ENCODE data around the gene ZNF644.

The ZNF644 gene

DNA sequence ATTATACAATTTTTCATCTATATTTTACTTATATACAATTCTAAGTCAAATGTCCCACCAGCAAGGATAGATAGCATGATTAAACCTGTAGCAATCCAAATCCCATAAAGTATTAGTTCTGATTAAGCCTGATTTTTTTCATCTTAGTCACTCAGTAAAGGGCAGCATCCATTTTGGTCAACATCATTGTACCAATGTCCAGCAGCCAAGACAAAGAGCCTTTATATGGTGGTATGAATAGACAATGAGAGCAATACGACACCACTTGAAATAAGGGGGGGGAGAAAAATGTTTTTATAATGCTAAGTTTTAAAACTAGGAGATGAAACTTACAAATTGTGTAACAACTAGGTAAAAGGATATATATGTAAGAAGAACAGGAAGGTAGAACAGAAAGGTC is 7.4 kb downstream of the ZNF644 start:
- Histone ChIP-seq H3K4me3 (no peak overlapping the region), H3K27ac (no peak overlapping the region)
- TF ChIP-seq, protein P1, sequence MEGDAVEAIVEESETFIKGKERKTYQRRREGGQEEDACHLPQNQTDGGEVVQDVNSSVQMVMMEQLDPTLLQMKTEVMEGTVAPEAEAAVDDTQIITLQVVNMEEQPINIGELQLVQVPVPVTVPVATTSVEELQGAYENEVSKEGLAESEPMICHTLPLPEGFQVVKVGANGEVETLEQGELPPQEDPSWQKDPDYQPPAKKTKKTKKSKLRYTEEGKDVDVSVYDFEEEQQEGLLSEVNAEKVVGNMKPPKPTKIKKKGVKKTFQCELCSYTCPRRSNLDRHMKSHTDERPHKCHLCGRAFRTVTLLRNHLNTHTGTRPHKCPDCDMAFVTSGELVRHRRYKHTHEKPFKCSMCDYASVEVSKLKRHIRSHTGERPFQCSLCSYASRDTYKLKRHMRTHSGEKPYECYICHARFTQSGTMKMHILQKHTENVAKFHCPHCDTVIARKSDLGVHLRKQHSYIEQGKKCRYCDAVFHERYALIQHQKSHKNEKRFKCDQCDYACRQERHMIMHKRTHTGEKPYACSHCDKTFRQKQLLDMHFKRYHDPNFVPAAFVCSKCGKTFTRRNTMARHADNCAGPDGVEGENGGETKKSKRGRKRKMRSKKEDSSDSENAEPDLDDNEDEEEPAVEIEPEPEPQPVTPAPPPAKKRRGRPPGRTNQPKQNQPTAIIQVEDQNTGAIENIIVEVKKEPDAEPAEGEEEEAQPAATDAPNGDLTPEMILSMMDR (IDR thresholded peaks at IDR 0.05), result no peak
- no peak for DNase-seq (ENCODE audit: low spot score)

GRCh38 chr1:91013302-91013701 is 8.5 kb downstream of the ZNF644 start:
- H3K4me3 ChIP-seq, result no peak overlapping the region
- no peak overlapping the region for H3K27ac ChIP-seq
- TF ChIP-seq, protein P1 (IDR thresholded peaks at IDR 0.05), result no peak
- no peak for DNase-seq (ENCODE audit: low spot score)

GRCh38 chr1:91012196-91012595 is 9.6 kb downstream of the ZNF644 start:
- TF ChIP-seq, protein P1 (IDR thresholded peaks at IDR 0.05), result no peak
- Histone ChIP-seq H3K4me3 (no peak overlapping the region), H3K27ac (peak overlapping the region in 1 of 2 donors; percentile 42)
- no peak for DNase-seq (ENCODE audit: low spot score)

DNA sequence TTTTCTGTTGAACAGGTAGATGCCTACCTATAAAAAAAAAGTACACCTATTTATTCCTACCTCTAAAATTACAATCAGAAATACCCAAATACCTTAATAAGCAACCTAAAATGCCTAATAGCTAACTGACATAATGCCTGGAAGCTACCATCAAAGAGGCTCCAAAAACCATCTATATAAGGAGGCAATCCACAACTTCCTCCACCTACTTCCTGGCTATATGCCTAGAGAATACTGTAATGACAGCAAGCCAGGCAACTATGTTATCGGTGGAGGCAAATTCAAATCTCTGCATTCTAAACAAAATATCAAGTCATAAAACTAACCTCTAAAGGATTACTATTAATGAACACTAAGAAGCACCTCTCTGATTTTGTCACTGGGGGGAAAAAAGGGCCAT is 10.1 kb downstream of the ZNF644 start:
- Histone ChIP-seq H3K4me3 (no peak overlapping the region), H3K27ac (peak overlapping the region in 1 of 2 donors; percentile 42)
- DNase-seq (ENCODE audit: low spot score), result no peak
- TF ChIP-seq, protein P1 (IDR thresholded peaks at IDR 0.05), result no peak

DNA sequence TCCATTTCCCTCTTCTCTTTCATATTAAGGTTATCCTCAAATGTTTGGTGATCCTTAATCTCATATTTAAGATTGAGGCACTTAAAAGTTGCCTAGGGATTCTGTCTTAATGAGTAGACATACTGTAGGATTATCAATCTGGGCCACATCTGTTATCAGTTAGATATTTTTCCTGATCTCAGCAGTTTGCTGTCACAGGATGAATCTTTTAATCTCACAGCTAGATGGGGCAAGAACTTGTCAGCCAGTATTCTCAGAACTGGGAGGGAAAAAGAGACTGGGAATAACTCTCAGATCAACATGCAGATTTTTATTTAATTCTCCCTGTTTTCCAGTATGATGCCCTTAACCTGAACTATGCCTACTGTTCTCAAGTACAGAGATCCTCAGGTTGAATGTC is 14.0 kb downstream of the ZNF644 start:
- Histone ChIP-seq H3K27ac (no peak overlapping the region), H3K4me3 (no peak overlapping the region)
- TF ChIP-seq, protein P1 (IDR thresholded peaks at IDR 0.05), result no peak
- DNase-seq (ENCODE audit: low spot score), result no peak

DNA sequence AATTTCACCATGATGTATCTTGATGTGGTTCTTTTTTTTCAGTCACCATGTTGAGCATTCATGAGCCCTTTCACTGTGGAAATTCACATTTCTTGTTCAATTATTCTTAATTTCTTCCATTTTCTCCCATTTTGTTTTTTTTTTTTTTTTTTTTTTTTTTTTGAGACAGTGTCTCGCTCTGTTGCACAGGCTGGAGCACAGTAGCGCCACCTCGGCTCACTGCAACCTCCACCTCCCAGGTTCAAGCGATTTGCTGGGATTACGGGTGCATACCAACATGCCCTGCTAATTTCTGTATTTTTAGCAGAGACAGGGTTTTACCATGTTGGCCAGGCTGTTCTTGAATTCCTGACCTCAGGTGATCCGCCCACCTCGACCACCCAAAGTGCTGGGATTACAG is 14.7 kb downstream of the ZNF644 start:
- no peak for DNase-seq (ENCODE audit: low spot score)
- TF ChIP-seq, protein P1 (IDR thresholded peaks at IDR 0.05), result no peak
- Histone ChIP-seq H3K4me3 (no peak overlapping the region), H3K27ac (no peak overlapping the region)

GRCh38 chr1:91006113-91006908 is 15.5 kb downstream of the ZNF644 start:
- no peak for DNase-seq (ENCODE audit: low spot score)
- TF ChIP-seq, protein P1 (IDR thresholded peaks at IDR 0.05), result no peak
- Histone ChIP-seq H3K4me3 (no peak overlapping the region), H3K27ac (no peak overlapping the region)

Data from coronary artery (tissue), 2 donors.